ENCODE measurements around the gene ABHD11. TPM values are rescaled to one million over a fixed set of nuclear protein-coding genes. Genes with fewer than 3 reads are reported as not detected.
A peak's percentile ranks its signal among the peaks of the same experiment; 100 is the strongest.
"Not testable (repeated sequence)": the region's sequence is repeated elsewhere in the genome, so short reads cannot be mapped to it uniquely, and the experiment has no call there.

The ABHD11 gene
- total RNA-seq, 1 donor from 2014 or later = 14.3 TPM

DNA sequence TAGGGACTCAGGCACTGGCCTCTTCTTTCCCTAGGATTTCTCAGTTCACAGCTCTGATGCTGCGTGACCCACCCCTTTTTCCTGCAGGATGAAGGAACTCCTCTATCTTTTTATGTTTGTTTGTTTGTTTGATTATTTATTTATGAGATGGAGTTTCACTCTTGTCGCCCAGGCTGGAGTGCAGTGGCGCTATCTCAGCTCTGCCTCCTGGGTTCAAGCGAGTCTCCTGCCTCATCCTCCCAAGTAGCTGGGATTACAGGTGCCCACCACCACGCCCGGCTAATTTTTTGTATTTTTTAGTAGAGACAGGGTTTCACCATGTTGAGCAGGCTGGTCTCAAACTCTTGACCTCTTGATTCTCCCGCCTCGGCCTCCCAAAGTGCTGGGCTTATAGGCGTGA lies 18.2 kb downstream of the ABHD11 start:
- not testable (repeated sequence) for DNase-seq (ENCODE audit: extremely low read depth, low read depth, low spot score)

DNA sequence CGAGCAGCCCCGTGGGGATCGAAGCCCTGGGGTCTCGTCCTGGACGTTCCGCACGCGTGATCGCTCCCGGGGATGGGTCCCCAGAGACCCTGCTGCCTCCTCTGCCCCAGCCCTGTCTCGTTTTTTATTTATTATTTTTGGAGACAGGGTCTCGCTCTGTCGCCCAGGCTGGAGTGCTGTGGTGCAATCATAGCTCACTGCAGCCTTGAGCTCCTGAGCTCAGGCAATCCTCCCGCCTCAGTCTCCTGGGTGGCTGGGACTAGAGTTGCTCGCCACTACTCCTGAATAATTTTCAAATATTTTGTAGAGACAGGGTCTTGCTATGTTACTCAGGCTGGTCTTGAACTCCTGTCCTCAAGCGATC lies 18.8 kb downstream of the ABHD11 start:
- no peak for DNase-seq (ENCODE audit: extremely low read depth, low read depth, low spot score)

DNA sequence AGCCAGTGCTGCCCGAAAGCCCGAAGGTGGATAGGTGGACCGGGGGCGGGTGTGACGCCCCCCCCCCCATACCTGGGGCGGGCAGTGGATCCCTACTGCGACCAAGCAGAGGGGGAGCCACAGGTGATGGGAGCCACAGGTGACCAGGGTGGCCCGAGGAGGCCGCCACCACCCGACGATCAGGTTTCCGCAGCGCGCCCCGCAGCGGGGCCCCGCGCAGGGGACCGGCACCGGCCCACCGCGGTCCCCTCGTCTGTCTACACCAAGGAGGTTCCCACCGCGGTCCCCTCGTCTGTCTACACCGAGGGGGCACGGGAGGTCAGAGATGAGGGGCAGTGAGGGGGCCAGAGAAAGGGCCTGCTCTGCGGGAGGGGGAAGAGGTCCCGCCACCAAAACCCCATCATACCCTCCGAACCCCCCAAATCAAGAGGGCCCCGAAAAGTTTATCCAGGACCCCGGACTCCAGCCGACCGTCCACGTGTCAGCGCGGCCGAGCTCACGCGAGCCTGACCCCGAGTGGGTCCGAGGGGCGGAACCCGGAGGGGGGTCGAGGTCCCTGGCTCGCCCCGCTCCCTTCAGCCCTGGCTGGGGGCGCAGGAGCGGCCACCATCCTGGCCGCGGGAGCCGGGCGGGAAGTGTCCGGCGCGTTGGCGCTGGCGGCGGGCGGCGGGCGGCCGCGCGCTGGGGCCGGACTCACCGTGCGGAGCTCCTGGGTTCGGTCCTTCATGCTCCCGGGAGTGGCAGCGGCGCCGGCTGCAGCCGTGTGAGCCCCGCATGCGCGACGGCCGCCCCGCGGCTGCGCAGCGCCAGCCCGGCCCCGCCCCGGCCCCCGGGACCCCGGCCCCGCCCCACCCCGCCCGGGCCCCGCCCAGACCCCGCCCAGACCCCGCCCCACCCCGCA lies 19.4 kb downstream of the ABHD11 start, which contains the start of gene STX1A:
Gene STX1A (minus strand): TSS at position 765 of the 901 bp plus-strand sequence. CDS start 38 bp downstream, at position 727.
- DNase-seq (ENCODE audit: extremely low read depth, low read depth, low spot score) = no peak

DNA sequence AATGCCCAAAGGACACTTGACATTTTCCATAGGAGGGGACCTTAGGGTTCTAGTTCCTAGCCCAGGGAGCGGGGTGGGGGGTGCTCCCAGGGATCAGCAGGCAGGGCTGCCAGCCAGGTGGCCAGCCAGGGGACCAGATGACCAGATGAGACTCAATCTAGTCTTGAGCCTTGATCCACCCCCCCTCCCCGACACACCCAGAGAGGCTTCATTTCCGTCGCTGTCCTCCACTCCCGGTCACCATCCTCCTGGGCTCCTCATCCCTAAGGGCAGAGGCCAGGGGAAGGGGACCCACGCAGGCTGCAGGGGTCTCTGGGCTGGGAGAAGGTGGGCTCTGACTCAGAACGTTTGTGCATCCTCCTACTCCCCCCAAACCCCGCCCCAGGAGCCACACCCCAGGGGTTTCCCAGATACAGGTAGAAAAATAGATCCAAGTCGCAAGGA lies 20.1 kb downstream of the ABHD11 start:
- no peak for DNase-seq (ENCODE audit: extremely low read depth, low read depth, low spot score)

DNA sequence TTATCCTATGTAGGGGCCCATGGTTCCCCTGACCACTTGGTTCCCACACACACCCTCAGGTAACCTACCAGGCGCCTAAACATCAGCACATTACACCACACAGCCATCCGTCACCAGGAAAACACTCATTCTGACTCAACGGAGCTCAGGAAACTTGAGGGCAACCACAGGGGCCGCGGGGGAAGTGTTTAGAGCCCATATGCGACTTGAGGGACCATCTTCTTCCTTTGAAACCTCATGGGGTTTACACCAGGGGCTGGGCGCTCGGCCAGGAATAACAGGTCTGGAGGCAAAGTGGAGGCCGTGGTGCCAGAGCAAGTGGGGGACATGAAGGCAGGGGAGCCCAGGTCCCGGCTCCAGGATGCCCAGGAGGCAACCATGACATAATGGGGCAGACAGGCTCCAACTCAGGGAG lies 20.6 kb downstream of the ABHD11 start:
- peak; percentile 90 for DNase-seq (ENCODE audit: extremely low read depth, low read depth, low spot score)

DNA sequence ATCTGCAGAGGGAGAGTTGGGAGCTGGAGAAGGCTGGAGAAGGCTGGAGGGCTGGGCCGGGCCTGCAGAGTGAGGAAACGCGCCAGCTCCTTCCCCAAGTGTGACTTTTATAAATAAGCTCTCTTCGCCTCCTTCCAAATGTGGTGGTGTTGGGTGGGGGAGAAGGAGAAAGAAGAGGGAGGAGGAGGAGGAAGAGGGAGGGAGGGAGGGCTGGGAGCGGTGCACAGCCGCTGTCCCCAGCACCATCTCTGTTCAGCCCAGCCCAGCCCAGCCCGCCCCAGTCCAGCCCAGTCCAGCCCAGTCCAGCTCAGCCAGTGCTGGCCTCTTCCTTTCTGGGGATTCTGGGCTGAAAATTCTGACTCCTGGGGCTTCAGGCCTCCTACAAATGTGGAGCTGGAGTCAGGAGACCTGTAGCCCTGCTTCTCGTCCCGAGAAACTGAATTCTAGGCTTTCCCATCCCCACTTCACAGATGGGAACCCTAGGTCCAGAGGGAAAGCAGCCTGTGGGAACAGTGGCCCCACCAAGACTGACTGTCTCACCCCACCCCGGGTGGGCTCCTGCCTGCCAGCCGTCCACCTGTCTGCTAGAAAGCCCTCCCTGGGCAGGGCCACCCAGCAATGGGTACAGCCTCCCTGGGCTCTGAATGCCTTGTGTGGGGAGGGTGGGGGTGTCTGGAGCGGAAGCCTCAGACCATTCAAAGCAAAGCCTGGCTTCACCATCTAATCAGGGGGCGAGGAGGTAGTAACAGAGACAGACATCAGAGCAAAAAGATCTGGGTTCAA lies 21.4 kb downstream of the ABHD11 start:
- no peak for DNase-seq (ENCODE audit: extremely low read depth, low read depth, low spot score)

DNA sequence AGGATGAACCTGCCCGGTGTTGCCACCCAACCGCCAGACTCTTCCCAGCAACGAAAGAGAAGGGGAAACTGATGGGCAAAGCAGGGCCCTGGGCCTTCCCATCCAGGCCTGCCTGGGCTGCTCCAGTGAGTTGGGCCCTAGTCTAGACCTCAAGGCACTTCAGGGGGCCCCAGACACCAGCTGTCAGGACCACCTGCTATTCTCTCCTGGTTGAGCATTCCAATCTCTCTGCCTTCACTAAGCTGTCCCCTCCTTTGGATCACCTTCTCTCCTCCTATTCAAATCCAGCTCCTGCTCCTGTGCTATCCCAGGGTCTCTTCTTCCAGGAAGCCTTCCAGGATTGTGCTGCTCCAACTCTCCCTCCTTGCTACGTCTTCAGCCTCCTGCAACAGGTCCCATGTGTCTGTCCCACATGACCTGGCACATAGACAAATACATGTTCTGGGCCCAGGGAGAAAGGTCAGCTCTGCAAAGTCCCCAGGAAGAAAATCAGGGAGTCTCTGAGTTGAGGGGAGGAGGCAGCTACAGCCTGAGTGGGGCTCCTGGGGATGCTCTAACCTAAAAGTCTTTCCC lies 22.2 kb downstream of the ABHD11 start:
- DNase-seq (ENCODE audit: extremely low read depth, low read depth, low spot score) = no peak

DNA sequence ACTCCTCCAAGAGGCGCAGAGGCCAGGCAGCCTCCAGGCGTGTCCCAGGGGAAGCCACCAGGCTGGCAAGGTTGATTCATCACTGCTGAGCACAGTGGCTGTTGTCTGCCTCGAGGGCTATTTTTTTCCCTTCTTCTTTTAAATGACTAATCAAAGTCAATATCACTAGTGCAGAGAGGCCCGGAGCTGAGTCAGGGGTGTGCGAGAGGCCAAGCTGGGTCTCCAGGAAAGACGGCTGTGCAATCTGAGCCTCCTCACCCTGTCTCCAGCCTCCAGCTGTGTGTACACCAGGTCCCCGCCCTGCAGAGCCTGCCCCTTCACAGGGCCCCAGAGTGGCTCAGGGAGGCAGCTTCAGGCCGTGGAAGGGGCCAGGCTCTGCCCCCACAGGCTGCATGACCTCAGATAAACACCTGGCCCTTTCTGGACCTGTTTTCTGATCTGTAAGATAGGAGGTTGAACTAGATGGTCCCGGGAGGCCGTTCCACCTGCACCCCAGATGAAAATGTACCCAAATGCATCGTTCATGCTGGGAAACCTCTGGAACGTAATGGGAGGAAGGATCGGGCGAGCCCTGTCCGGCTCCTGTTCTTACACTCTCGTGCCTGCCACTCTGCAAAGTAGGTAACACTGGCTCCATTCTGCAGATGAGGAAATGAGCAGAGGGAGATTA lies 22.8 kb downstream of the ABHD11 start:
- DNase-seq (ENCODE audit: extremely low read depth, low read depth, low spot score) = peak; percentile 55

DNA sequence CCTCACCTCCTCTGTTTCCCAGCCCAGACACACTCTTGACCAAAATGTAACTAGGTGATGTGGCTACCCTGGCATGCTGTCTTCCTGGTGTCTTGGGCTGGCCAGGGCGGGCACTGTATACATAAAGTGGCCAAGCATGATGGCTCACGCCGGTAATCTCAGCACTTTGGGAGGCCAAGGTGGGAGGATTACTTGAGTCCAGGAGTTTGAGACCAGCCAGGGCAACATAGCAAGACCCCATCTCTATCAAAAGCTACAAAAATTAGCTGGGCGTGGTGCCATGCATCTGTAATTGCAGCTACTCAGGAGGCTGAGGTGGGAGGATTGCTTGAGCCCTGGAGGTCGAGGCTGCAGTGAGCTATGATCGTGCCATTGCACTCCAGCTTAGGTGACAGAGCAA lies 25.3 kb downstream of the ABHD11 start:
- DNase-seq (ENCODE audit: extremely low read depth, low read depth, low spot score) = not testable (repeated sequence)

DNA sequence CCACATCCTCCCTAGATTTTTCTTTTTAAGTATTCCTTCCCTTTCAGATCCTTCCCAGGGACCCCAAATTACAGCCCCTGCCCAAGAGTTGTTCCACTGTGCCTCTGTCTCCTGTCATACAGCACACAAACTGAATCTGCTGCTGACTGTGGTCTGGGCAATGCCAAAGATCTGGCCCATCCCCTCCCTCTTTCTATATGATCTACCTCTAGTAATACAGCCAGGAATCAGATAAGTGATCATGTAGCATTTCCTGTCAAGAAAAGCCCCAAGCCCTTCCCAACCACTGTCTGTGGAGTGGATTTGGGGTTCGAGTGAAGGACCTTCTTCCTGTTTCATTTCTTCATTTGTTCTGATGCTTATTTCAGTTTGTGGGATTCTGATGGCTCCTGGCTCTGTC lies 25.8 kb downstream of the ABHD11 start:
- DNase-seq (ENCODE audit: extremely low read depth, low read depth, low spot score) = no peak

DNA sequence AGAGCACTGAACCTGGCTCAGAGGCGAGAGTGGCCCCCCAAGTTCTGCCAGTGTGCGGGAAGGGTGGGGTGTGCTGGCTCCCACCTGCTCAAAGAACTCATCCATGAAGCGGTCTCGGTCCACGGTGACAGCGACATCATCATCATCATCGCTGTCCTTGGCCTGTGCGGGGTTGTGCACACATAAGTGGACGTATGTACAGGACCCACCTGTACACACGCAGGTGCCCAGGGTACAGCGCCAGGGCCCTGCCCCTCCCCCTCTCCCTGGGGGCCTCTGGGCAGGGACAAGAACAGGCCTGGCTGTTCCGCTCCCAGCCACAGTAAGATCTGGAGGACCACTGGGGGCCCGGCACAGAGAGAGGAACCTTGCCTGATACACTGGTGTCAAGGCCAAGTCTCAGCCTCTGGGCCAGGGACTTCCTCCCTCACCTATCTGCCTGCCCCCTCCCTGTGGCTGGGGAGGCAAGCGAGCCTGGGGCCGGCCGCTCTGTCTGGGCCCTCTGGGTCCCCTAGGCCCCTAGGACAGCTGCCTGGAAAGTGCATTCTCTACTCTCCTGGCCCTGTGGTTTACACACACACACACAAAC lies 29.5 kb downstream of the ABHD11 start:
- no peak for DNase-seq (ENCODE audit: extremely low read depth, low read depth, low spot score)

DNA sequence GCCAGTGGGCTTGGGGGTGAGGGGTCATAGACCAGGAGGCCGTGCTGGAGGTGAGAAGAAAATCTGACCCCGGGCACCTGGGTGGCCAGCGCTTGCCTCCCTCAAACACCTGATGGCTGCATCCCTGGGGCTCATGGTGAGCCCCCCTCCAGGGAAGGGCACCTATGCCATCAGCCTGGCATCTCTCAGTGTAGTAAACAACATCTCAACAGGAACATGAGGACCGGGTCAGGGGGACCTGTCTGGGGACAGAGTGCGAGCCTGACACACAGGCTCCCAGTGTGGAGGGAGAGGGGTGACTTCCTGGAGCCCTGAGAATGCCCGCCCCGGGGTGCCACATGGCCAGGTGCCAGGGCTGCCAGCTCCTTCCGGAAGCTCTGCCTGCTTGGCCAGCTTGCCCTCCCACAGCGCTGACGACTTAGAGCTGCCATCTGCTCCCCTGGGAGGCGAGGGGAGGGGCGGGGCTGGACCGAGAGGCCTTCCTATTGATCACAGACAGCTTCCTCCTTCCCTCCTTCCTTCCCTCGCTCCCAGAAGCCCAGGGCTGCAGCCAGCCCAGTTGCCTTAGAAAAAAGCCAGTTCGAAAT lies 31.5 kb downstream of the ABHD11 start:
- DNase-seq (ENCODE audit: extremely low read depth, low read depth, low spot score) = no peak

DNA sequence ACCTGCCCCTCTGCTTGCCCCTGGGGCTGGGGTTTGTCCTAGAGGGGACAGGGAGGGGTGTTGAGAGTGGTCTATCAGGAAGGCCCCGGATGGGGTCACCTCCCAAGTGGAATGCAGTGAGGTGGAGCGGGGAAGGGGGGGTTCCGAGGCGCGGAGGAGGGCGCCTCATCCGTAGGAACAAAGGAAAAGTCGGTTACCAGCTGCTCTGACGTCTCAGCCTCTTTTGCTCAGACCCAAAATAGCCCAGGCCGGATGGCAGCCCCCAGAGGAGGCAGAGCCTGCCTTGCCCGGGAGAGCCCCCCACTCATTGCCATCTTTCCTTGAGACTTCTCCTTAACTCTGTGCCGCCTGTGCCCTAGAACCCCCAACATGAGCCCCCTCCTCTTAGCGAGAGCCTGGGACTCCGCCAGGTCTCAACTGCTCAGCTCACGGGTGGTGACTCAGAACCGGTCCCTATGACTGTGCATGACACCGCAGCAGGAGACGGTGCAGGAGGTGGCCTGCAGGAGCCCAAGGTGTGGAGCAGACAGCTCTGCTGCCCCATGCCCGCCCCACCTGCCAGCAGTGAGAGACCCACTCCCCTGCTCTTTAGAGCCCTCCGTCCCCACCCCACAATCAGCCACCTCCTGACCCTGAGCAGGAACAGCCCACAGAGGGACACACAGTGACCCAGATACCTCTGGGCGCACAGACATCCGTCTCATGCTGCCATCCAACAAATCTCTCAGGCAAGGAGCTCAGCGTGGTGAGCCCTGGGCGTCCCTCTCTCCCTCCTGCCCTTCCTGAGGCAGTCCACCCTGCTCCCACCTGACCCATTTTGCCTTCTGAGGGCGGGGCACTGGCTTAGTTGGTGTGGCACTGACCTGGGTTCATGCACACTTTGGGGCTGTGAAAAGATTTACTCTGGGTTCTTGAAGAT lies 32.2 kb downstream of the ABHD11 start:
- no peak for DNase-seq (ENCODE audit: extremely low read depth, low read depth, low spot score)

DNA sequence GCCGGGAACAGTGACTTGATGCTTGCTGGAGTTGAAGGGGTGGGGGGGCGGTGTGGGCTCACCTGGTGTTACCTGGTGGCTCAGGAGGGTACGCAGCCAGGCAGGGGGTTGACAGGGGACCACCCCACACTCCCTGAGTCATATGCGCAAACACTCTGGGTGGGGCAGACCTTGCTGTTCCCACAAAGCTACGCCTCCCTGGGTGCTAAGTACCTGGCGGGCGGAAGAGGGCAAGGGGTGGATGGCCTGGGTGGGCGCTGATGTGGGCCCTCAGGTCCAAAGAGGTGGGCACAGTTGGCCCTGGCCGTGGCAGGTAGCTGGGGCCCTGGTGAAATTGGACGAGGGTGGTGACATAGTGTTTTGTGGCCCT lies 33.1 kb downstream of the ABHD11 start:
- DNase-seq (ENCODE audit: extremely low read depth, low read depth, low spot score) = no peak

DNA sequence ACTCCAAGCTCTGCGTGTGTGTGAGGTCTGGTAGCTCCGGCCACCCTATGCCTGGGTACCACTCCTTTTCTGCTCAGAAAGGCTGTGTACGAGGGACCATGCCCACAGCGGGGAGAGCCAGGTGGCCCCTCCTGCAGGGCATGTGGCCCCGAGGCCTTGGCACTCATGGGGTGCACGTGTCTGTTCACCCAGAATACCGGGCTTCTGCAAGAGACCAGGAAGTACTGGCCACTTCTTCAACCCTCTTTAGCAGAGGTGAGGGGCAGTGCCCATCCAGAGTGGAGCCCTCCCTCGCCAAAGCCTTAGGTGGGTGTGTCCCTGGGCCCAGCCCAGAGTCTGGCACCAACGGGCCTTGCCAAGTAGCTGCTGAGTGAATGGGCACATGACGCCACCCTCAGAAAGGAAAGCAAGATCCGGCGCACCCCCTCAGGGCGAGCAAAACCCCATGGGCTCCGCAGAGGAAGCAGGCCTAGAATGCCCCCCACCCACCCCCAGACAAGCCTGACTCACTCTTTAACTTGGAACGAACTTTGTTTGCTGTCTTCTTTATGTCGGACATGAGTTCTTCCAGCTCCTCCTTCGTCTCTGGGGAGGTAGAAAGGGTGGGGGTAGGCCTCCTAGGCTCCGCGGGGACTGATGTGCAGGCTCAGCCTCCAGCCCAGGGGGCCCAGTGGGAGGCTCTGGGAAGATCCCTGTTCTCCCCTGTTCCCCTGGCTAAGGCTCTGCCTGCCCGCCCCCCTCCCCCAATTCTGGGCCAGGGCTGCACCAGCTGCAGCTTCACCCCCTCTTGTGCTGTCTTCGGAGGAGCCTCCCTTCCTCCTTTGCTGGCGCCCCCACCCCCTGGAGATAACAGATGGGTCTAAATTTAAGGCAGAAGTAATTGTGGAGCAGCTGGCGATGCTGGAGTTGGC lies 33.7 kb downstream of the ABHD11 start:
- DNase-seq (ENCODE audit: extremely low read depth, low read depth, low spot score) = no peak

DNA sequence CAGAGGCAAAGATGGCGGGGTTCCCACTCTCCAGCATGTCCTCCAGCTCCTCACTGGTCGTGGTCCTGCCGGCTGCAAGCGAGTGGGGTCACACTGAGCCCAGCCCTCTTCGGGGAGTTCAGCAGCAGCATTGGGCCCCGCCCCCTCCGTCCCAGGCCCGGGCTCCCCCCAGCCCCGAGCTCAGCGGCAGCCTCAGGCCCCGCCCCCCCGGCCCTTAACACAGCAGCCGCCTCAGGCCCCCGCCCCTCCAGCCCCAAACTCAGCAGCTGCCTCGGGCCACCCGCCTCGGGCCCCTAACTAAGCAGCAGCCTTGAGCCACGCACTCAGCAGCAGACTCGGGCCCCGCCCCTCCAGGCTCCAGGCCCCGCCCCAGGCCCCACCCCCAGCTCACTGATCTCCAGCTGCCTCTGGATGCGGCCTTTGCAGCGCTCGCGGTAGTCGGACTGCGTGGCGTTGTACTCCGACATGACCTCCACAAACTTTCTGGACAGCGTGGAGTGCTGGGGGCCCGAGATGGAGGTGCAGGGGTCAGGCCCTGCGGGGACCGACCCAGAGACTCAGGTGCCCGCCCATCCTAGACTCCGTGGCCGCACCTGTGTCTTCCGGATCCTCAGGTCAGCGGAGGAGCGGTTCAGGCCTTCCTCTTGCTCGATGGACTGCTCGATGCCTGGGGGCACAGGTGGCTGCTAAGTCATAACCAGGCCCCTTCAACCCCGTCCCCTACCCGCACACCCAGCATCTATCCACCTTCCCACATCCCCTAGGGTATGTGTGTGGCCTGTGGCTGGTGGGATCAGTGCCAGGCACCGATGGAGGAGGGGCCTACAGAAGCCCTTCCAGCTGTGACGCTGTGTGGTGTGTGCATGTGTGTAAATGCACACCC lies 34.6 kb downstream of the ABHD11 start:
- DNase-seq (ENCODE audit: extremely low read depth, low read depth, low spot score) = no peak

DNA sequence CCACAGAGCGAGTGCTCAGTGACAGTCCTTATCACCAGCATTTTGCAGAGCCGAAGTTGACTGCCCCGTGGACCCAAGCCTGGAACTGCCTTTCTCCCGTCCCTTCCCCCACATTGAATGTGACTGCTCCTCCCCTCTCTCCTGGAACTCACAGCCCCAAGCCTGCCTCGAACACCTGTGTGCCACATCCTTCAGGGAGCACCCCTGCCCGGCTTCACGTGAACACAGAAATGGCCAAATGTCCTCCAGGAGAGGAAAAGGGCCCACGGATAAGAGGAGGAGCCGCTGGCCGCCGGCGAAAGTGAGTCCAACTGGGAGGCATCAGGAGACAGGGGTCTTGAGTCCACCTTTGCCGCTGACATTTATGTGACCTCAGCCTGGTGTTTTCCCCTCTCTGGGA lies 35.4 kb downstream of the ABHD11 start:
- DNase-seq (ENCODE audit: extremely low read depth, low read depth, low spot score) = no peak

Data from glomerular endothelial cell (primary cell).